SK-N-SH treated with all-trans-retinoic acid at 6 μM for 48 hours (cell line): ENCODE data around the gene LRMDA.

ENCODE experiments used
- ATAC-seq: fragments of 200-7000 bp; cut with Tn5 transposase; 3 replicates; pipeline ENCODE4 v1.9.1; 2020; ENCODE audit warnings: mild to moderate bottlenecking, moderate library complexity
- ARNTL ChIP-seq: fragments of 450-650 bp; formaldehyde crosslinking; IDR thresholded peaks from 2 replicates; pipeline ENCODE4 v1.5.0; 2020; ENCODE audit warnings: low read depth, mild to moderate bottlenecking, moderate library complexity, borderline replicate concordance
- BACH2 ChIP-seq: fragments of 250-450 bp; sonication (Bioruptor Pico); IDR thresholded peaks from 2 replicates; pipeline ENCODE4 v1.9.0; 2021; ENCODE audit warnings: mild to moderate bottlenecking, borderline replicate concordance
- CSDC2 ChIP-seq: fragments of 250-450 bp; sonication (Bioruptor Pico); IDR thresholded peaks from 2 replicates; pipeline ENCODE4 v1.5.0; 2020; ENCODE audit warnings: mild to moderate bottlenecking, moderate library complexity
- ESRRG ChIP-seq: fragments of 250-450 bp; sonication (Bioruptor Pico); IDR thresholded peaks from 2 replicates; pipeline ENCODE4 v1.6.1; 2021; ENCODE audit warnings: mild to moderate bottlenecking
- GLIS3 ChIP-seq: fragments of 250-450 bp; sonication (Bioruptor Pico); IDR thresholded peaks from 2 replicates; pipeline ENCODE4 v1.5.0; 2020; ENCODE audit warnings: mild to moderate bottlenecking, moderate library complexity
- ISL1 ChIP-seq: fragments of 250-450 bp; sonication (Bioruptor Pico); IDR thresholded peaks from 2 replicates; pipeline ENCODE4 v2.1.2; 2022; ENCODE audit warnings: mild to moderate bottlenecking, moderate library complexity
- OSR1 ChIP-seq: fragments of 250-450 bp; sonication (Bioruptor Pico); IDR thresholded peaks from 2 replicates; pipeline ENCODE4 v1.8.0; 2022; ENCODE audit warnings: moderate library complexity, mild to moderate bottlenecking, inconsistent platforms
- RARB ChIP-seq: fragments of 250-450 bp; sonication (Bioruptor Pico); IDR thresholded peaks from 2 replicates; pipeline ENCODE4 v1.8.0; 2021; ENCODE audit warnings: mild to moderate bottlenecking, moderate library complexity
- SNAI2 ChIP-seq: fragments of 250-450 bp; sonication (Bioruptor Pico); IDR thresholded peaks from 2 replicates; pipeline ENCODE4 v1.5.0; 2020; ENCODE audit warnings: mild to moderate bottlenecking, moderate library complexity
- TCF4 ChIP-seq: fragments of 250-450 bp; sonication (Bioruptor Pico); IDR thresholded peaks from 2 replicates; pipeline ENCODE4 v1.8.0; 2021; ENCODE audit warnings: mild to moderate bottlenecking, moderate library complexity, borderline replicate concordance
- TOX ChIP-seq: fragments of 250-450 bp; sonication (Bioruptor Pico); IDR thresholded peaks from 2 replicates; pipeline ENCODE4 v1.8.0; 2021; ENCODE audit warnings: mild to moderate bottlenecking, moderate library complexity, borderline replicate concordance
- ZC3H10 ChIP-seq: fragments of 250-450 bp; sonication (Bioruptor Pico); IDR thresholded peaks from 2 replicates; pipeline ENCODE4 v1.5.1; 2021; ENCODE audit warnings: mild to moderate bottlenecking, moderate library complexity
- ZFP3 ChIP-seq: fragments of 250-450 bp; sonication (Bioruptor Pico); IDR thresholded peaks from 2 replicates; pipeline ENCODE4 v1.5.0; 2020; ENCODE audit warnings: mild to moderate bottlenecking, moderate library complexity
- ZFP30 ChIP-seq: fragments of 450-650 bp; formaldehyde crosslinking; IDR thresholded peaks from 2 replicates; pipeline ENCODE4 v1.5.0; 2022; ENCODE audit warnings: mild to moderate bottlenecking, moderate library complexity
- ZNF565 ChIP-seq: fragments of 450-650 bp; formaldehyde crosslinking; conservative IDR thresholded peaks from 2 replicates; pipeline ENCODE4 v1.5.0; 2020; ENCODE audit warnings: low read depth, mild to moderate bottlenecking, moderate library complexity
- ZNF70 ChIP-seq: fragments of 450-650 bp; formaldehyde crosslinking; IDR thresholded peaks from 2 replicates; pipeline ENCODE4 v1.5.0; 2020; ENCODE audit warnings: mild to moderate bottlenecking, moderate library complexity
- ZNF8 ChIP-seq: fragments of 450-650 bp; formaldehyde crosslinking; IDR thresholded peaks from 2 replicates; pipeline ENCODE4 v1.5.0; 2020; ENCODE audit warnings: mild to moderate bottlenecking, moderate library complexity
- TF ChIP-seq, protein P1 (sequence below): fragments of 250-450 bp; sonication (Bioruptor Pico); IDR thresholded peaks from 2 replicates; pipeline ENCODE4 v1.8.0; 2021; ENCODE audit warnings: low read depth, mild to moderate bottlenecking, moderate library complexity, borderline replicate concordance
- TF ChIP-seq, protein P2 (sequence below): fragments of 250-450 bp; sonication (Bioruptor Pico); IDR thresholded peaks from 2 replicates; pipeline ENCODE4 v1.5.1; 2021; ENCODE audit warnings: mild to moderate bottlenecking, moderate library complexity
- TF ChIP-seq, protein P3 (sequence below): fragments of 250-450 bp; sonication (Bioruptor Pico); IDR thresholded peaks from 2 replicates; pipeline ENCODE4 v1.5.1; 2020; ENCODE audit warnings: low read depth, mild to moderate bottlenecking, moderate library complexity

LRMDA gene

GRCh38 chr10:75552171-75552570 lies 120.7 kb downstream of the LRMDA start:
- TF ChIP-seq RARB (CRISPR knock-in tag) (no peak), CSDC2 (no peak), ZNF8 (no peak), SNAI2 (CRISPR knock-in tag) (no peak), TCF4 (CRISPR knock-in tag) (no peak), TOX (no peak)
- ATAC-seq = no peak

DNA sequence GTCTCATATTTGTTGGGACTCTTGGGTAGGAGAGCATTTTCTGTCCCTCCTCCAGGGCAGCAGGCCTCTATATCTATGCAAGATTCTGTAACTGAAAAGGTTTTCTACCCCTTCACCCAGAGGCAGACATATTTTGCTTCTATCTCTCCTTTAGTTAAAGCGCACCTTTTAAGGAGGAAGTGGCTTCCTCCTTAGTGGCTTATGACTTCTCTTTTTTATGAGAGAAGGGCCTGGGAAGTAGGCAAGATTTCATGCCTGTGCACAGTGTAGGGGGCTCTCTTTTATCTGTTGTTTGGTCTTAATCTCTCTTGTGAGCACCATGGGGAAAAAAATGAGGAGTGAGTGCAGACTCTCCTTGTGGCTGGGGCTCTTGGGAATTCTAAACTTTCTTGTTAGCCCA lies 122.1 kb downstream of the LRMDA start:
- no peak for ATAC-seq
- TF ChIP-seq, protein P1, sequence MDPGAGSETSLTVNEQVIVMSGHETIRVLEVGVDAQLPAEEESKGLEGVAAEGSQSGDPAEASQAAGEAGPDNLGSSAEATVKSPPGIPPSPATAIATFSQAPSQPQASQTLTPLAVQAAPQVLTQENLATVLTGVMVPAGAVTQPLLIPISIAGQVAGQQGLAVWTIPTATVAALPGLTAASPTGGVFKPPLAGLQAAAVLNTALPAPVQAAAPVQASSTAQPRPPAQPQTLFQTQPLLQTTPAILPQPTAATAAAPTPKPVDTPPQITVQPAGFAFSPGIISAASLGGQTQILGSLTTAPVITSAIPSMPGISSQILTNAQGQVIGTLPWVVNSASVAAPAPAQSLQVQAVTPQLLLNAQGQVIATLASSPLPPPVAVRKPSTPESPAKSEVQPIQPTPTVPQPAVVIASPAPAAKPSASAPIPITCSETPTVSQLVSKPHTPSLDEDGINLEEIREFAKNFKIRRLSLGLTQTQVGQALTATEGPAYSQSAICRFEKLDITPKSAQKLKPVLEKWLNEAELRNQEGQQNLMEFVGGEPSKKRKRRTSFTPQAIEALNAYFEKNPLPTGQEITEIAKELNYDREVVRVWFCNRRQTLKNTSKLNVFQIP (CRISPR knock-in tag) = no peak
- no peak for TF ChIP-seq TCF4 (CRISPR knock-in tag)
- no peak for TF ChIP-seq ZNF565 (CRISPR knock-in tag)
- TF ChIP-seq TOX = no peak
- no peak for TF ChIP-seq ISL1 (CRISPR knock-in tag)

GRCh38 chr10:75555323-75555722 lies 123.9 kb downstream of the LRMDA start:
- no peak for TF ChIP-seq ZFP3 (CRISPR knock-in tag)
- TF ChIP-seq TCF4 (CRISPR knock-in tag) = no peak
- TF ChIP-seq ARNTL (CRISPR knock-in tag) = no peak
- ATAC-seq = no peak

- TF ChIP-seq ZNF8 (no peak), ZFP30 (no peak)
- no peak for ATAC-seq
These were observed 124.9 kb downstream of the LRMDA start for GRCh38 chr10:75556320-75556719.

DNA sequence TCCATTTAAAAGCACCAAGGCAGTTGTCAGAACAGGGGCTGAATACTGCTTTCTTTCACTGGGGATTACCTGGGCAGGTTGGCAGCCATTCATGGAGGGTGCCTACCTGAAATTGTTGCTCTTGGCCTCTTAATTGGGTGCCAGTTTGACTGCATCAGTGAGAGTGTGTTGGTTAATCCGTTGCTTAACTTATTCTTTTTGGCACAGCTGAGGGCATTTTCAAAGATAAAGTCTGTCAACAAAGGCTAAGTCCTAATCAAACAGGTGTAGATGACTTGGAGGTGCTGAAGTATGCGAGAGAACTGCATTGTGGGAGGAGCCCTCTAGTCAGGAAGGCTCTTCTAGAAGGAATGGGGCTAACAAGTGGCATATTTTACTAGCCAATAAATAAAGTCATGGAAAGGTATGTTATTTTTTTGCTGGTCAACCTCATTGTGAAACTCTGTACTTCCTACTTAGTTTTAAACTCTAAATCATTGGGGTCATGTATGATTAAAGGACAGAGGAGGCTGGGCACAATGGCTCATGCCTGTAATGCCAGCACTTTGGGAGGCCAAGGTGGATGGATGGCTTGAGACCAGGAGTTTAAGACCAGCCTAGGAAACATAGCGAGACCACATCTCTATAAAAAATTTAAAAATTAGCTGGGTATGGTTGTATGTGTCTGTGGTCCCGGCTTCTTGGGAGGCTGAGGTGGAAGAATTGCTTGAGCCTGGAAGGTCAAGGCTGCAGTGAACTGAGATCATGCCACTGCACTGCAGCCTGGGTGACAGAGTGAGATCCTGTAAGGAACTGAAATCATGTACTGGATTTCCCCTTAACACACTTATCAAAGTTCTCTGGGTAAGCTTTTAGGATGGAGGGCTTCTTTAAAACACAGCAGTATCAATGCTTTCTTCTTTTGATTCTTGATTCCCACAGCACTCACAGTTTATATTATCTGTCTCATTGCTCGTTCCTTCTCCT lies 134.1 kb downstream of the LRMDA start:
- TF ChIP-seq TOX (no peak), ZNF70 (CRISPR knock-in tag) (no peak)
- ATAC-seq = no peak

DNA sequence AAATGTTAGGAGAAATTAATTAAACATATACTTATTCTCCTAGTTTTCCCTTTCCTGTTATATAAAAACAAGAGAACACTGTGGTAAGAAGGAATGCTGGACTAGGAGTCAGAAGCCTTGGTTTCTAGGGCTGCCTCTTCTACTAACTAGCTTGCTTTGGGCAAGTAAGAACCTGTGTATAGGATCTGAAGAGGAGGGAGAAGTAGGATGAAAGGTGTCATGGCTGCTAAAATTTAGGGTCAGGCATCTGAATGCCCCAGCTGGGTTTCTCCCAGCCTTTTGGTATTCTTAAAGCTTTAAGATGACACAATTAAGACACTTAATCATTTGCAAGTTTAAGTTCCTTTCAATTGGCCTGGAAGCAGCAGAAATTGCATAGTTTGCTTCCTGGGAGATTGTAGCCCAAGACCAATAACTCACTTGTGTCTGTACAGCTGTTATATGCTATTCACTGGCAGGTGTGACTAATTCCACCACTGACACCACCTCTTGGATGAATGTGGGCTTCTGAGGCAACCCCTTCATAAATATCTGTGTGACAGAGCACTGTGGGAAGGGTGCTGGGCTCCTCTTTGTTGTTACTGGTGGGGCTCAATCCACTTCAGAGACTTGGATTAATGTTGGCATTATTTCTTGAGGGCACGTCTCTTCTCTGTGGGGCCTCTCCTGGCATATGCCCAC lies 137.2 kb downstream of the LRMDA start:
- ATAC-seq = no peak

DNA sequence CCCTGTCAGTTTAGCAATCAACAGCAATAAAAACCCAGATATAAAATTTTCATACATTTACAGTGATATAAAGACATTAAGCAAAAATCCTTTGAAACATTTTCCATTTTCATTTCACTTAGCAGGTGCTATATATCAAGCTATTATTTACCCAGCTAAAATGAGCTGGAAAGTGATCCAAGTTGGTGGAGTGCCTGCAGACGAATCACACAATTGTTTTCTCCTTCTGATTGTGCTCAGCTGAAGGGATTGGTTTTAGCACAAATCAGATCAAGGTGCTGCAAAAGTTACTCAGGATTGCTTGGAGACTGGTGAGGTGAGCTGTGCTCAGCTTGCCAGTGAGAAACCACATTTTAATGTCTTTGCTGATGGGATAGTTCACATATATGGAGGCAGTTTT lies 138.1 kb downstream of the LRMDA start:
- no peak for ATAC-seq
- TF ChIP-seq BACH2 (CRISPR knock-in tag) (no peak), SNAI2 (CRISPR knock-in tag) (no peak), ZNF8 (no peak), GLIS3 (CRISPR knock-in tag) (no peak), ESRRG (CRISPR knock-in tag) (no peak), ZFP3 (CRISPR knock-in tag) (no peak), ZNF565 (CRISPR knock-in tag) (no peak), ISL1 (CRISPR knock-in tag) (no peak), ZC3H10 (CRISPR knock-in tag) (no peak), ZFP30 (no peak), ZNF70 (CRISPR knock-in tag) (no peak), TOX (no peak), ARNTL (CRISPR knock-in tag) (no peak), OSR1 (CRISPR knock-in tag) (no peak), CSDC2 (no peak)
- TF ChIP-seq, protein P1 (CRISPR knock-in tag) = no peak
- TF ChIP-seq, protein P2, sequence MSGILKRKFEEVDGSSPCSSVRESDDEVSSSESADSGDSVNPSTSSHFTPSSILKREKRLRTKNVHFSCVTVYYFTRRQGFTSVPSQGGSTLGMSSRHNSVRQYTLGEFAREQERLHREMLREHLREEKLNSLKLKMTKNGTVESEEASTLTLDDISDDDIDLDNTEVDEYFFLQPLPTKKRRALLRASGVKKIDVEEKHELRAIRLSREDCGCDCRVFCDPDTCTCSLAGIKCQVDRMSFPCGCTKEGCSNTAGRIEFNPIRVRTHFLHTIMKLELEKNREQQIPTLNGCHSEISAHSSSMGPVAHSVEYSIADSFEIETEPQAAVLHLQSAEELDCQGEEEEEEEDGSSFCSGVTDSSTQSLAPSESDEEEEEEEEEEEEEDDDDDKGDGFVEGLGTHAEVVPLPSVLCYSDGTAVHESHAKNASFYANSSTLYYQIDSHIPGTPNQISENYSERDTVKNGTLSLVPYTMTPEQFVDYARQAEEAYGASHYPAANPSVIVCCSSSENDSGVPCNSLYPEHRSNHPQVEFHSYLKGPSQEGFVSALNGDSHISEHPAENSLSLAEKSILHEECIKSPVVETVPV (CRISPR knock-in tag) = no peak
- TF ChIP-seq, protein P3, sequence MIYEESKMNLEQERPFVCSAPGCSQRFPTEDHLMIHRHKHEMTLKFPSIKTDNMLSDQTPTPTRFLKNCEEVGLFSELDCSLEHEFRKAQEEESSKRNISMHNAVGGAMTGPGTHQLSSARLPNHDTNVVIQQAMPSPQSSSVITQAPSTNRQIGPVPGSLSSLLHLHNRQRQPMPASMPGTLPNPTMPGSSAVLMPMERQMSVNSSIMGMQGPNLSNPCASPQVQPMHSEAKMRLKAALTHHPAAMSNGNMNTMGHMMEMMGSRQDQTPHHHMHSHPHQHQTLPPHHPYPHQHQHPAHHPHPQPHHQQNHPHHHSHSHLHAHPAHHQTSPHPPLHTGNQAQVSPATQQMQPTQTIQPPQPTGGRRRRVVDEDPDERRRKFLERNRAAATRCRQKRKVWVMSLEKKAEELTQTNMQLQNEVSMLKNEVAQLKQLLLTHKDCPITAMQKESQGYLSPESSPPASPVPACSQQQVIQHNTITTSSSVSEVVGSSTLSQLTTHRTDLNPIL = no peak

More for the DNA sequence above, 137.2 kb downstream of the LRMDA start:
- TF ChIP-seq ZFP3 (CRISPR knock-in tag) (no peak), ISL1 (CRISPR knock-in tag) (no peak), ZNF8 (no peak), SNAI2 (CRISPR knock-in tag) (no peak)
- TF ChIP-seq, protein P2 (CRISPR knock-in tag) = no peak
